Activated T-helper 17 cell treated with anti-CD3 and anti-CD28 coated beads, Interleukin-2, amount 50 U/mL, for 72 hours (primary cell): Measurements from ENCODE around the gene INPP5E. TPM values are rescaled to one million over a fixed set of nuclear protein-coding genes. Genes with fewer than 3 reads are reported as not detected.

Source experiments
- ATAC-seq: fragments of 150-1000 bp; cut with Tn5 transposase; replicated peaks from 2 replicates; pipeline ENCODE4 v1.10.0; 2021; ENCODE audit warnings: mild to moderate bottlenecking, moderate library complexity
- H3K27ac Mint-ChIP-seq: one replicate; pipeline ENCODE4 v1.8.0; 2022; ENCODE audit warnings: mixed read lengths
- H3K27me3 Mint-ChIP-seq: one replicate; pipeline ENCODE4 v1.8.0; 2022; ENCODE audit warnings: mixed read lengths
- H3K36me3 Mint-ChIP-seq: one replicate; pipeline ENCODE4 v1.8.0; 2022; ENCODE audit warnings: low read depth, mild to moderate bottlenecking, mixed read lengths
- H3K4me1 Mint-ChIP-seq: one replicate; pipeline ENCODE4 v1.8.0; 2022; ENCODE audit warnings: mixed read lengths
- H3K4me3 Mint-ChIP-seq: one replicate; pipeline ENCODE4 v1.8.0; 2022; ENCODE audit warnings: mild to moderate bottlenecking, mixed read lengths
- H3K9me3 Mint-ChIP-seq: one replicate; pipeline ENCODE4 v1.8.0; 2022; ENCODE audit warnings: mixed read lengths
- total RNA-seq, 2 donors: library from RNA; stranded (reverse); gene quantifications; one replicate each; pipeline ENCODE4 v1.2.3, GENCODE V29; 2022

Gene INPP5E
- total RNA-seq, 2 donors from 2014 or later: 14.2 to 18.2 TPM

- no peak overlapping the region for H3K27ac Mint-ChIP-seq
- H3K4me3 Mint-ChIP-seq: no peak overlapping the region
- no peaks in the 10 kb centered on the region for H3K27me3 Mint-ChIP-seq
- H3K36me3 Mint-ChIP-seq: peaks cover 97% of the 10 kb centered on the region
- H3K4me1 Mint-ChIP-seq: no peaks in the 10 kb centered on the region
- no peaks in the 10 kb centered on the region for H3K9me3 Mint-ChIP-seq
- ATAC-seq: no peak
Observed at GRCh38 chr9:136462664-136463063, 23.0 kb upstream of the INPP5E start.

- H3K4me3 Mint-ChIP-seq: no peak overlapping the region
- no peaks in the 10 kb centered on the region for H3K9me3 Mint-ChIP-seq
- peaks cover 97% of the 10 kb centered on the region for H3K36me3 Mint-ChIP-seq
- no peaks in the 10 kb centered on the region for H3K4me1 Mint-ChIP-seq
- no peak for ATAC-seq
- no peaks in the 10 kb centered on the region for H3K27me3 Mint-ChIP-seq
- H3K27ac Mint-ChIP-seq: no peak overlapping the region
Observed at GRCh38 chr9:136460772-136461325, 21.2 kb upstream of the INPP5E start.

- ATAC-seq: no peak
- H3K36me3 Mint-ChIP-seq: peaks cover 94% of the 10 kb centered on the region
- no peaks in the 10 kb centered on the region for H3K27me3 Mint-ChIP-seq
- H3K27ac Mint-ChIP-seq: no peak overlapping the region
- no peaks in the 10 kb centered on the region for H3K4me1 Mint-ChIP-seq
- H3K4me3 Mint-ChIP-seq: no peak overlapping the region
- H3K9me3 Mint-ChIP-seq: no peaks in the 10 kb centered on the region
Observed at GRCh38 chr9:136459425-136459824, 19.8 kb upstream of the INPP5E start.

- Mint-ChIP-seq H3K4me3 (no peak overlapping the region), H3K4me1 (no peaks in the 10 kb centered on the region), H3K36me3 (peaks cover 95% of the 10 kb centered on the region), H3K9me3 (no peaks in the 10 kb centered on the region), H3K27me3 (no peaks in the 10 kb centered on the region), H3K27ac (no peak overlapping the region)
- ATAC-seq: no peak
Observed at GRCh38 chr9:136457326-136457725, 17.7 kb upstream of the INPP5E start.

- no peaks in the 10 kb centered on the region for H3K4me1 Mint-ChIP-seq
- no peak overlapping the region for H3K4me3 Mint-ChIP-seq
- ATAC-seq: no peak
- H3K36me3 Mint-ChIP-seq: peaks cover 95% of the 10 kb centered on the region
- no peaks in the 10 kb centered on the region for H3K9me3 Mint-ChIP-seq
- no peaks in the 10 kb centered on the region for H3K27me3 Mint-ChIP-seq
- H3K27ac Mint-ChIP-seq: no peak overlapping the region
Observed at GRCh38 chr9:136456258-136456657, 16.6 kb upstream of the INPP5E start.

GRCh38 chr9:136455043-136456002 is 15.7 kb upstream of the INPP5E start:
- Mint-ChIP-seq H3K27ac (no peak overlapping the region), H3K36me3 (peaks cover 95% of the 10 kb centered on the region), H3K4me3 (no peak overlapping the region), H3K27me3 (no peaks in the 10 kb centered on the region), H3K9me3 (no peaks in the 10 kb centered on the region), H3K4me1 (no peaks in the 10 kb centered on the region)
- ATAC-seq: no peak

- H3K27ac Mint-ChIP-seq: no peak overlapping the region
- no peak overlapping the region for H3K4me3 Mint-ChIP-seq
- H3K36me3 Mint-ChIP-seq: peaks cover 92% of the 10 kb centered on the region
- no peak for ATAC-seq
- H3K27me3 Mint-ChIP-seq: no peaks in the 10 kb centered on the region
- no peaks in the 10 kb centered on the region for H3K4me1 Mint-ChIP-seq
- H3K9me3 Mint-ChIP-seq: no peaks in the 10 kb centered on the region
Observed at GRCh38 chr9:136454026-136454796, 14.6 kb upstream of the INPP5E start.

- Mint-ChIP-seq H3K9me3 (no peaks in the 10 kb centered on the region), H3K4me3 (no peak overlapping the region), H3K27me3 (no peaks in the 10 kb centered on the region), H3K27ac (no peak overlapping the region), H3K4me1 (no peaks in the 10 kb centered on the region), H3K36me3 (peaks cover 92% of the 10 kb centered on the region)
- ATAC-seq: no peak
Observed at GRCh38 chr9:136453326-136453725, 13.7 kb upstream of the INPP5E start.

GRCh38 chr9:136451221-136451877 is 11.7 kb upstream of the INPP5E start:
- Mint-ChIP-seq H3K27ac (no peak overlapping the region), H3K36me3 (peaks cover 92% of the 10 kb centered on the region), H3K9me3 (no peaks in the 10 kb centered on the region), H3K4me3 (no peak overlapping the region), H3K4me1 (no peaks in the 10 kb centered on the region), H3K27me3 (no peaks in the 10 kb centered on the region)
- ATAC-seq: no peak

GRCh38 chr9:136448655-136449054 is 9.0 kb upstream of the INPP5E start:
- H3K4me1 Mint-ChIP-seq: no peaks in the 10 kb centered on the region
- peaks cover 95% of the 10 kb centered on the region for H3K36me3 Mint-ChIP-seq
- ATAC-seq: no peak
- H3K27me3 Mint-ChIP-seq: no peaks in the 10 kb centered on the region
- no peaks in the 10 kb centered on the region for H3K9me3 Mint-ChIP-seq
- no peak overlapping the region for H3K4me3 Mint-ChIP-seq
- no peak overlapping the region for H3K27ac Mint-ChIP-seq

GRCh38 chr9:136447173-136447778 is 7.6 kb upstream of the INPP5E start:
- ATAC-seq: no peak
- H3K27ac Mint-ChIP-seq: peak overlapping the region; percentile 43
- no peaks in the 10 kb centered on the region for H3K4me1 Mint-ChIP-seq
- H3K27me3 Mint-ChIP-seq: no peaks in the 10 kb centered on the region
- peaks cover 95% of the 10 kb centered on the region for H3K36me3 Mint-ChIP-seq
- H3K9me3 Mint-ChIP-seq: no peaks in the 10 kb centered on the region
- H3K4me3 Mint-ChIP-seq: no peak overlapping the region

GRCh38 chr9:136445799-136446198 is 6.2 kb upstream of the INPP5E start:
- no peak overlapping the region for H3K4me3 Mint-ChIP-seq
- no peaks in the 10 kb centered on the region for H3K27me3 Mint-ChIP-seq
- no peaks in the 10 kb centered on the region for H3K4me1 Mint-ChIP-seq
- no peak for ATAC-seq
- H3K27ac Mint-ChIP-seq: no peak overlapping the region
- peaks cover 91% of the 10 kb centered on the region for H3K36me3 Mint-ChIP-seq
- H3K9me3 Mint-ChIP-seq: no peaks in the 10 kb centered on the region

GRCh38 chr9:136444102-136444501 is 4.5 kb upstream of the INPP5E start:
- H3K4me1 Mint-ChIP-seq: no peaks in the 10 kb centered on the region
- H3K27me3 Mint-ChIP-seq: no peaks in the 10 kb centered on the region
- H3K36me3 Mint-ChIP-seq: peaks cover 79% of the 10 kb centered on the region
- no peak overlapping the region for H3K27ac Mint-ChIP-seq
- ATAC-seq: no peak
- no peaks in the 10 kb centered on the region for H3K9me3 Mint-ChIP-seq
- no peak overlapping the region for H3K4me3 Mint-ChIP-seq

GRCh38 chr9:136443687-136444086 is 4.0 kb upstream of the INPP5E start:
- Mint-ChIP-seq H3K27me3 (no peaks in the 10 kb centered on the region), H3K36me3 (peaks cover 75% of the 10 kb centered on the region), H3K4me1 (no peaks in the 10 kb centered on the region), H3K27ac (no peak overlapping the region), H3K9me3 (no peaks in the 10 kb centered on the region), H3K4me3 (no peak overlapping the region)
- no peak for ATAC-seq
